ENCODE measurements around the gene AOPEP.

The AOPEP gene

GRCh38 chr9:95014917-95015316 lies 288.4 kb downstream of the AOPEP start:
- CTCF ChIA-PET = no interaction called here
- POLR2A ChIA-PET = interaction anchor here (0.6 kb wide), 1 partner anchor 145 kb away, joined by 4 read pairs; no protein-coding TSS in a partner anchor

GRCh38 chr9:95015569-95015968 lies 289.1 kb downstream of the AOPEP start:
- H3K27ac ChIP-seq (ENCODE audit: extremely low read depth, low read depth, low read length) = no peak overlapping the region
- POLR2A ChIA-PET = interaction anchor here (0.6 to 1.0 kb wide), 4 partner anchors 9 to 291 kb away, joined by 3 to 9 read pairs (median 4); no protein-coding TSS in a partner anchor
- peaks cover 3 to 25% of the 10 kb centered on the region in 2 experiments; a peak in 2 of 3 replicates for H3K36me3 ChIP-seq (ENCODE audit: control insufficient read depth in 2 of 2, insufficient read depth in 1 of 2, low read length in 2 of 2)
- TF ChIP-seq ZNF37A (tag by site-specific recombination; IDR thresholded peaks at IDR 0.05) (no peak), PRDM6 (tag by site-specific recombination; IDR thresholded peaks at IDR 0.05) (no peak), PRDM1 (tag by site-specific recombination; IDR thresholded peaks at IDR 0.05) (no peak), ZBTB8A (tag by site-specific recombination; IDR thresholded peaks at IDR 0.05) (no peak), YY1 (tag by site-specific recombination; IDR thresholded peaks at IDR 0.05) (no peak), ZNF239 (tag by site-specific recombination; IDR thresholded peaks at IDR 0.05) (no peak), GLI2 (tag by site-specific recombination; IDR thresholded peaks at IDR 0.05; ENCODE audit: borderline replicate concordance, low read depth) (no peak), ZFHX2 (tag by site-specific recombination; conservative IDR thresholded peaks at IDR 0.05) (no peak), MZF1 (tag by site-specific recombination; IDR thresholded peaks at IDR 0.05; ENCODE audit: borderline replicate concordance) (no peak), ZFP3 (tag by site-specific recombination; IDR thresholded peaks at IDR 0.05; ENCODE audit: low read depth) (no peak), ZBTB26 (tag by site-specific recombination; optimal IDR thresholded peaks at IDR 0.05) (no peak), ZNF501 (tag by site-specific recombination; IDR thresholded peaks at IDR 0.05) (no peak), IKZF3 (tag by site-specific recombination; IDR thresholded peaks at IDR 0.05) (no peak), ZBTB6 (tag by site-specific recombination; IDR thresholded peaks at IDR 0.05) (no peak), ZNF624 (tag by site-specific recombination; IDR thresholded peaks at IDR 0.05) (no peak)

More at GRCh38 chr9:95014917-95015316, 288.4 kb downstream of the AOPEP start:
- H3K4me1 ChIP-seq (ENCODE audit: control insufficient read depth, insufficient read depth, low read length) = no peaks in the 10 kb centered on the region
- no peaks in the 10 kb centered on the region for H3K9me3 ChIP-seq (ENCODE audit: control insufficient read depth, insufficient read depth, low read depth, low read length)
- TF ChIP-seq ZNF121 (tag by site-specific recombination; IDR thresholded peaks at IDR 0.05) (no peak), ZNF596 (tag by site-specific recombination; IDR thresholded peaks at IDR 0.05) (no peak), PRDM10 (tag by site-specific recombination; IDR thresholded peaks at IDR 0.05) (no peak), ZBTB17 (tag by site-specific recombination; IDR thresholded peaks at IDR 0.05) (no peak), ZNF747 (tag by site-specific recombination; IDR thresholded peaks at IDR 0.05) (no peak), ZNF830 (tag by site-specific recombination; IDR thresholded peaks at IDR 0.05; ENCODE audit: low read depth) (no peak), ZNF707 (tag by site-specific recombination; IDR thresholded peaks at IDR 0.05) (no peak), YY1 (tag by site-specific recombination; IDR thresholded peaks at IDR 0.05) (no peak), ZNF513 (tag by site-specific recombination; IDR thresholded peaks at IDR 0.05) (no peak), SCRT1 (tag by site-specific recombination; IDR thresholded peaks at IDR 0.05; ENCODE audit: borderline replicate concordance) (no peak), ZNF501 (tag by site-specific recombination; IDR thresholded peaks at IDR 0.05) (no peak), IKZF3 (tag by site-specific recombination; IDR thresholded peaks at IDR 0.05) (no peak), TCF7L2 (IDR thresholded peaks at IDR 0.05; ENCODE audit: borderline replicate concordance, low read depth, low read length) (no peak), HOXC10 (CRISPR knock-in tag; IDR thresholded peaks at IDR 0.05) (no peak)
- peaks cover 3 to 26% of the 10 kb centered on the region in 2 experiments; a peak in 2 of 3 replicates for H3K36me3 ChIP-seq (ENCODE audit: control insufficient read depth in 2 of 2, insufficient read depth in 1 of 2, low read length in 2 of 2)
- H3K4me3 ChIP-seq (ENCODE audit: low read depth, low read length) = no peak overlapping the region
- no peak overlapping the region for H3K27ac ChIP-seq (ENCODE audit: extremely low read depth, low read depth, low read length)

More at GRCh38 chr9:95015569-95015968, 289.1 kb downstream of the AOPEP start:
- no peaks in the 10 kb centered on the region for H3K9me3 ChIP-seq (ENCODE audit: control insufficient read depth, insufficient read depth, low read depth, low read length)
- H3K4me3 ChIP-seq (ENCODE audit: low read depth, low read length) = no peak overlapping the region
- no peaks in the 10 kb centered on the region for H3K4me1 ChIP-seq (ENCODE audit: control insufficient read depth, insufficient read depth, low read length)
- CTCF ChIA-PET = interaction anchor here (0.7 kb wide), 1 partner anchor 98 kb away, joined by 4 read pairs; no protein-coding TSS in a partner anchor

Measured in HEK293 (cell line).